H7 (cell line): Measurements from ENCODE around the gene EBF3. TPM values are rescaled to one million over a fixed set of nuclear protein-coding genes. Genes with fewer than 3 reads are reported as not detected.

Experiments
- DNase-seq: peaks from one replicate; pipeline ENCODE4 v3.0.0; 2012
- H3K27me3 ChIP-seq: 2 replicates; pipeline ENCODE4 v1.6.0; 2011; ENCODE audit warnings: mild to moderate bottlenecking, low read length; ENCODE audit not compliant: control insufficient read depth, insufficient read depth
- H3K36me3 ChIP-seq: replicated peaks from 2 replicates; pipeline ENCODE4 v1.5.1; 2011; ENCODE audit warnings: low read length; ENCODE audit not compliant: control insufficient read depth, insufficient read depth
- H3K4me3 ChIP-seq: 2 replicates; pipeline ENCODE4 v1.5.1; 2011; ENCODE audit warnings: low read depth, mild to moderate bottlenecking, control low read depth, low read length, moderate library complexity; ENCODE audit not compliant: insufficient read depth
- total RNA-seq: library from RNA; depleted of rRNA; stranded (reverse); fragments of >200 nt; shearing (Covaris generic); gene quantifications from 2 replicates; pipeline ENCODE4 v1.2.3, GENCODE V29; 2014

The EBF3 gene
- total RNA-seq, 1 experiment from 2014 or later: 0.76 TPM

- DNase-seq: peak; percentile 89
- Histone ChIP-seq H3K36me3 (no peaks in the 10 kb centered on the region), H3K27me3 (peaks cover 91% of the 10 kb centered on the region), H3K4me3 (peak overlapping the region; percentile 36)
Measured at GRCh38 chr10:129958629-129959543, 5.2 kb downstream of the EBF3 start.

- no peak for DNase-seq
- H3K4me3 ChIP-seq: peak overlapping the region; percentile 36
- peaks cover 86% of the 10 kb centered on the region for H3K27me3 ChIP-seq
- H3K36me3 ChIP-seq: no peaks in the 10 kb centered on the region
Measured at GRCh38 chr10:129958148-129958628, 5.9 kb downstream of the EBF3 start.

- DNase-seq: peak; percentile 66
- no peak overlapping the region for H3K4me3 ChIP-seq
- H3K27me3 ChIP-seq: peaks cover 75% of the 10 kb centered on the region
- H3K36me3 ChIP-seq: no peaks in the 10 kb centered on the region
Measured at GRCh38 chr10:129956876-129957673, 7.0 kb downstream of the EBF3 start.

GRCh38 chr10:129956286-129956670, 7.8 kb downstream of the EBF3 start:
- Histone ChIP-seq H3K27me3 (peaks cover 67% of the 10 kb centered on the region), H3K36me3 (no peaks in the 10 kb centered on the region)
- DNase-seq: peak; percentile 63

GRCh38 chr10:129955601-129956285, 8.3 kb downstream of the EBF3 start:
- Histone ChIP-seq H3K27me3 (peaks cover 62% of the 10 kb centered on the region), H3K36me3 (no peaks in the 10 kb centered on the region), H3K4me3 (no peak overlapping the region)
- peak; percentile 44 for DNase-seq

More at GRCh38 chr10:129956286-129956670, 7.8 kb downstream of the EBF3 start:
- H3K4me3 ChIP-seq: no peak overlapping the region

- no peak overlapping the region for H3K4me3 ChIP-seq
- no peak for DNase-seq
- H3K27me3 ChIP-seq: peaks cover 51% of the 10 kb centered on the region
- H3K36me3 ChIP-seq: no peaks in the 10 kb centered on the region
Measured at GRCh38 chr10:129954492-129955315, 9.4 kb downstream of the EBF3 start.

- Histone ChIP-seq H3K36me3 (no peaks in the 10 kb centered on the region), H3K27me3 (peaks cover 38% of the 10 kb centered on the region), H3K4me3 (no peak overlapping the region)
- DNase-seq: no peak
Measured at GRCh38 chr10:129953119-129954051, 10.7 kb downstream of the EBF3 start.

GRCh38 chr10:129952378-129953118, 11.5 kb downstream of the EBF3 start:
- Histone ChIP-seq H3K27me3 (peaks cover 30% of the 10 kb centered on the region), H3K4me3 (no peak overlapping the region), H3K36me3 (no peaks in the 10 kb centered on the region)
- peak; percentile 34 for DNase-seq

- Histone ChIP-seq H3K4me3 (no peak overlapping the region), H3K27me3 (peaks cover 27% of the 10 kb centered on the region), H3K36me3 (no peaks in the 10 kb centered on the region)
- no peak for DNase-seq
Measured at GRCh38 chr10:129951970-129952265, 12.2 kb downstream of the EBF3 start.

- H3K36me3 ChIP-seq: no peaks in the 10 kb centered on the region
- DNase-seq: no peak
- H3K27me3 ChIP-seq: peaks cover 21% of the 10 kb centered on the region
- no peak overlapping the region for H3K4me3 ChIP-seq
Measured at GRCh38 chr10:129951101-129951969, 12.7 kb downstream of the EBF3 start.

GRCh38 chr10:129950676-129951075, 13.4 kb downstream of the EBF3 start:
- Histone ChIP-seq H3K27me3 (peaks cover 15% of the 10 kb centered on the region), H3K36me3 (no peaks in the 10 kb centered on the region), H3K4me3 (no peak overlapping the region)
- DNase-seq: no peak

GRCh38 chr10:129949891-129950291, 14.2 kb downstream of the EBF3 start:
- Histone ChIP-seq H3K27me3 (peaks cover 7% of the 10 kb centered on the region), H3K4me3 (no peak overlapping the region), H3K36me3 (no peaks in the 10 kb centered on the region)
- DNase-seq: peak; percentile 87
